DND-41 (cell line): ENCODE data around the gene RAD50.

ENCODE experiments used
- CTCF ChIP-seq: IDR thresholded peaks from 2 replicates; pipeline ENCODE4 v1.5.1; 2012; ENCODE audit warnings: borderline replicate concordance, low read length, moderate library complexity, mild to moderate bottlenecking; ENCODE audit not compliant: poor library complexity, severe bottlenecking; ENCODE audit errors: extremely low read depth
- EZH2 ChIP-seq: IDR thresholded peaks from 3 replicates; pipeline ENCODE4 v1.6.1; 2012; ENCODE audit warnings: borderline replicate concordance, low read depth, mild to moderate bottlenecking, moderate library complexity, low read length, inconsistent platforms; ENCODE audit not compliant: severe bottlenecking

- no peak for TF ChIP-seq CTCF
- TF ChIP-seq EZH2: no peak
Observed at GRCh38 chr5:132686193-132686592, 129.4 kb downstream of the RAD50 start.
